Endothelial cell (in vitro differentiated cells): ENCODE data around the gene SYMPK. TPM values are rescaled to one million over a fixed set of nuclear protein-coding genes. Genes with fewer than 3 reads are reported as not detected.

Source experiments
- DNase-seq: peaks from one replicate; pipeline ENCODE4 v3.0.0; 2021; ENCODE audit warnings: low spot score
- H3K27ac Mint-ChIP-seq: one replicate; pipeline ENCODE4 v1.8.0; 2021; ENCODE audit warnings: mixed read lengths, inconsistent platforms; ENCODE audit not compliant: unreplicated experiment
- H3K27me3 Mint-ChIP-seq: one replicate; pipeline ENCODE4 v1.8.0; 2021; ENCODE audit warnings: mild to moderate bottlenecking, moderate library complexity, mixed read lengths, inconsistent platforms; ENCODE audit not compliant: unreplicated experiment
- H3K36me3 Mint-ChIP-seq: one replicate; pipeline ENCODE4 v1.8.0; 2021; ENCODE audit warnings: mild to moderate bottlenecking, low read depth, mixed read lengths, inconsistent platforms; ENCODE audit not compliant: unreplicated experiment
- H3K4me1 Mint-ChIP-seq: one replicate; pipeline ENCODE4 v1.8.0; 2021; ENCODE audit warnings: mild to moderate bottlenecking, mixed read lengths, inconsistent platforms; ENCODE audit not compliant: unreplicated experiment
- H3K4me3 Mint-ChIP-seq: one replicate; pipeline ENCODE4 v1.8.0; 2021; ENCODE audit warnings: mild to moderate bottlenecking, mixed read lengths, inconsistent platforms; ENCODE audit not compliant: unreplicated experiment
- H3K9me3 Mint-ChIP-seq: one replicate; pipeline ENCODE4 v1.8.0; 2021; ENCODE audit warnings: mixed read lengths, inconsistent platforms; ENCODE audit not compliant: unreplicated experiment
- total RNA-seq: library from RNA; stranded (reverse); fragmentation: NEBNext Ultra II Directional; extraction: Animal tissue kit (Norgen Biotek cat#: 25700); gene quantifications from one replicate; pipeline ENCODE4 v1.2.1, GENCODE V29; 2021; ENCODE audit not compliant: unreplicated experiment
- TF ChIP-seq, protein P1 (sequence below): fragments of 200-600 bp; sonication (generic); IDR thresholded peaks from one replicate; pipeline ENCODE4 v1.5.0; 2021; ENCODE audit warnings: antibody characterized with exemption; ENCODE audit not compliant: unreplicated experiment

The SYMPK gene
- total RNA-seq, 1 donor from 2014 or later: 70.7 TPM

DNA sequence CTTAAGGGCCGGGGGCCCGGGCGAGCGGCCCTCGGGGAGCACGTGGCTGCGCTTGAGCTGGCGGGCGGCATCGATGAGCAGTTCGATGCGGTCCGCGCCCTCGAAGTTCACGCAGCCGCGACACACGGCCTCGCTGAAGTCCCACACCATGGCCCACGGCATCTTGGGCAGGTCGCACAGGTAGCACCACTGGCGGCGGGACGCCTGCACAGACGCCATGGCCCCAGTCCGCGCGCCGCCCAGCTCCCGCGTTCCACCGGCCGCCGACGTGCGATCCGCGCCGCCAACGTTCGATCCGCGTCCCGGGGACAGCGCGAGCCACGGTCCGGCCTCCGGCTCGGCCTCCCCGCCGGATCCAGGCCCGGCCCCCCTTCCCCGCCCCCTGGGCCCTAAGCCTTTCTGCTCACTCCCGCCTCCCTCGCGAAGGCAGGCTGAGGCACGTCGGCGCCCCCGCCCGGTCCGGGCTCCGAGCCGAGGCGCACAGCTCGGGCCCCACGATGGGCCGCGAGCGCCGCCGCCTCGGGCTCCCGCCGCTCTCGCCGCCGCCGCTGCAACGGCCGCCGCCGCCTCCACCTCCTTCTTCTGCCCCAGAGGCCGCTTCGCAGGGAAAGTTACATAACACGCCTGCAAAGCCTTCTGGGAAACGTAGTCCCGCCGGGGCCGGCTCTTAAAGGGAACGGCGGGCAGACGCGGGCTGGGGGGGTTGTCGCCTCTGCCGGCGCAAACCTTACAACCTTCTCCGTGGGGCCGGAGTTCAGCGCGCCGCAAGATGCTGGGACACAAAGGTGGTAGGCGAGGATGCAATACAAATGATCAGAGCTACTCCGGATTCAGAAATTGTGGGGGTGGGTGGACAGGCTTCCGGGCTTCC lies 22.8 kb upstream of the SYMPK start, which contains the start of gene IRF2BP1:
TSS of gene IRF2BP1 (minus strand) at position 586 of the 871 bp plus-strand sequence. CDS start at position 219, 367 bp downstream.
- Mint-ChIP-seq H3K36me3 (no peaks in the 10 kb centered on the region), H3K9me3 (no peaks in the 10 kb centered on the region), H3K27me3 (peaks cover 20% of the 10 kb centered on the region), H3K4me1 (peaks cover 15% of the 10 kb centered on the region), H3K27ac (peak within 1 kb of the TSS; percentile 94), H3K4me3 (peak within 1 kb of the TSS; percentile 95)
- peak; percentile 83 for DNase-seq
- TF ChIP-seq, protein P1, sequence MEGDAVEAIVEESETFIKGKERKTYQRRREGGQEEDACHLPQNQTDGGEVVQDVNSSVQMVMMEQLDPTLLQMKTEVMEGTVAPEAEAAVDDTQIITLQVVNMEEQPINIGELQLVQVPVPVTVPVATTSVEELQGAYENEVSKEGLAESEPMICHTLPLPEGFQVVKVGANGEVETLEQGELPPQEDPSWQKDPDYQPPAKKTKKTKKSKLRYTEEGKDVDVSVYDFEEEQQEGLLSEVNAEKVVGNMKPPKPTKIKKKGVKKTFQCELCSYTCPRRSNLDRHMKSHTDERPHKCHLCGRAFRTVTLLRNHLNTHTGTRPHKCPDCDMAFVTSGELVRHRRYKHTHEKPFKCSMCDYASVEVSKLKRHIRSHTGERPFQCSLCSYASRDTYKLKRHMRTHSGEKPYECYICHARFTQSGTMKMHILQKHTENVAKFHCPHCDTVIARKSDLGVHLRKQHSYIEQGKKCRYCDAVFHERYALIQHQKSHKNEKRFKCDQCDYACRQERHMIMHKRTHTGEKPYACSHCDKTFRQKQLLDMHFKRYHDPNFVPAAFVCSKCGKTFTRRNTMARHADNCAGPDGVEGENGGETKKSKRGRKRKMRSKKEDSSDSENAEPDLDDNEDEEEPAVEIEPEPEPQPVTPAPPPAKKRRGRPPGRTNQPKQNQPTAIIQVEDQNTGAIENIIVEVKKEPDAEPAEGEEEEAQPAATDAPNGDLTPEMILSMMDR: no peak

DNA sequence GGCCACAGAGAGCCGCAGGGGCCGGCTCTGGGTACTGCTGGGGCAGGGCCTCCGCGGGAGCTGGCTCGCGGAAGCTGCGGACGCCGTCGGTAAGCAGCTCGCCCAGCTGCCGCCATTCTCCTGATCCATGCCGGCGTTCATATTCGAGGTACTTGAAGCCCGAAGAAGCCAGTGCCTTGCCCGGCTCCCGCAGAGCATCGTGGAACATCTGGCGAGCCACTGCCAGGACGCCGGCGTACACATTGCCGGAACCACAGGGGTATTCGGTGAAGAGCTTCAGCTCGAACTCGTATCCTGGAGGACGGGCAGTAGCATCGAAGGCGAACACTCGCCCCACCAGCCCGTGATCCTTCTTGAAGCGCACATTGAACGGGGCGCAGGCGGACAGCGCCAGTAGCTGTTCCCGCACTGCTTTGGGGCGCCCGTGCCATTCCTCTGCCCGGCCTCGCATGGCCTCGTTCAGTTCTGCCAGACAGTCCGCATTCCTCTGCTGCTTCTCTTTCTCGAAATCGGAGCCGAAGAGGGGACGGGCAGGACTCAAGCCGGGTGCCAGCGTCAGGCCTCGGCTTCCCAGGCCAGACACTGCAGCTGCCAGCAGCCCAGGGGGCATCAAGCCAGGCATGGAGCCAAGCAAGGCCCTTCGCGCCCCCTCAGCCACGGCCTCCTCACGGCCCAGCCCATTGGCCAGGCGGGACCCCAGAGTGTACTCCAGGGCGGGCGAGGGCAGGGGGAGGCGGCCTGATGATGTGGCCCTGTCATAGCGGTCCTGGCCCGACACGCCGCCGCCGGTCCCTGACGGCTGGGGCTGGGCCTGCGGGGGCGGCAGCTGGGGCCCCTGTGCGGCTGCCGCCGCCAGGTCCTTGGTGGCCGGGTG lies 22.0 kb upstream of the SYMPK start:
- Mint-ChIP-seq H3K4me1 (peaks cover 15% of the 10 kb centered on the region), H3K27me3 (peaks cover 21% of the 10 kb centered on the region), H3K9me3 (no peaks in the 10 kb centered on the region), H3K27ac (no peak overlapping the region), H3K36me3 (no peaks in the 10 kb centered on the region), H3K4me3 (no peak overlapping the region)
- no peak for DNase-seq
- TF ChIP-seq, protein P1: no peak

DNA sequence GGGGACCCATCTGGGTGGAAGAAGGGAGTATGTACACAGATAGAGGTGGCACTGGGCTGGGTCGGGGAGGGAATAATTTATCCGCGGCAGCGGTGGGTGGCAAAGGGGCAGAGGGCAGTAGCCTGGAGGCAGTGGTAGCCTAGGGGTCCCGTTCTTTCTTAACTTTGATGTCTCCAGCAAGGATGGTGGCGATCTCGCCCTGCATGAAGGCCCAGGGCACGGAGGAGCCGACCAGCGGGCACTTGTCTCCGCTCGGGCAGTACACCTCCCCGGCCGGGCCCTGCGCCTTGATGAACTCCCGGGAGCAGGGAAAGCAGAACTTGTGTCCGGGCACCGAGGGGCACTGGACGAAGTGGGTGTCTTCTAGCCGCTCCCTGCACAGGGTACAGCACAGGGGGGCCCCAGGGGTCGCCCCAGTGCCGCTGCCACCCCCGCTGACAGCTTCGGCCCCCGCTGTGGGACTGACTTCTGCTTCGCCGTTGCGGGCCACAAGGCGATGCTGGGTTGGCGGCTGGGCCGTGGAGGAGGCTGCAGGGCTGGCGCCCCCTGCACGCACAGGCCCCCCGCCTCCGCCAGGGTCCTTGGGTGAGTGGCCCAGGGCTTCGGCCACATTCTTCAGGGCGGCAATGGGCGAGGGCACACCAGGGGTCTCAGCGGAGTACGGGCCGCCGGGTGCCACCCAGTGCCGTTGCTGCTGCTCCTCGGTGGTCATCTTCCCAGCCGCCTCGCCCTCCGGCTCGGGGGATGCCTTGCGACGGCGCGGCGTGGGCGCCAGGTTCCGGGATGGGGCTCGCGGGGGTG lies 21.1 kb upstream of the SYMPK start:
- TF ChIP-seq, protein P1: no peak
- Mint-ChIP-seq H3K4me3 (peak overlapping the region; percentile 91), H3K27ac (no peak overlapping the region), H3K27me3 (peaks cover 20% of the 10 kb centered on the region), H3K36me3 (no peaks in the 10 kb centered on the region), H3K4me1 (peaks cover 15% of the 10 kb centered on the region), H3K9me3 (no peaks in the 10 kb centered on the region)
- DNase-seq: no peak

DNA sequence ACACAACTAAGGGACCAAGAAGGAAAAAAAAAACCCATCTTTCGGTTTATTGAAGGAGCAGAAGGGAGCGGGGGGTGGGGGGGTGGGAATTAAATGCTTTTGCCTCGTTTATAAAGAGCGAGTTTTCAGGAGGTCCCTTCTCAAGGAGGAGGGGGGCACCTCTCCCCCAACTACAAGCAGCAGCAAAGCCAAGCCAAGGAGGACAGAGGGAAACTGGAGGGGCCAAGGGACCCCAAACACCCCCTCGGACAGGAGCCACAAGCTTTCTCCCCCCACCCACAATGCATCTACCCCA lies 20.6 kb upstream of the SYMPK start:
- TF ChIP-seq, protein P1: no peak
- Mint-ChIP-seq H3K36me3 (no peaks in the 10 kb centered on the region), H3K27me3 (peaks cover 20% of the 10 kb centered on the region), H3K27ac (no peak overlapping the region), H3K9me3 (no peaks in the 10 kb centered on the region), H3K4me3 (peak overlapping the region; percentile 91), H3K4me1 (peaks cover 18% of the 10 kb centered on the region)
- no peak for DNase-seq
